ENCODE measurements around the gene DNLZ. TPM values are rescaled to one million over a fixed set of nuclear protein-coding genes. Genes with fewer than 3 reads are reported as not detected.

The DNLZ gene
- 5.0 and 10.4 TPM in 2 replicates for total RNA-seq (ENCODE audit: low replicate concordance)

GRCh38 chr9:136363106-136363948, at the start of gene DNLZ:
TSS of gene DNLZ (minus strand) at chr9:136363744. CDS start at chr9:136363714, 30 bp downstream.

DNA sequence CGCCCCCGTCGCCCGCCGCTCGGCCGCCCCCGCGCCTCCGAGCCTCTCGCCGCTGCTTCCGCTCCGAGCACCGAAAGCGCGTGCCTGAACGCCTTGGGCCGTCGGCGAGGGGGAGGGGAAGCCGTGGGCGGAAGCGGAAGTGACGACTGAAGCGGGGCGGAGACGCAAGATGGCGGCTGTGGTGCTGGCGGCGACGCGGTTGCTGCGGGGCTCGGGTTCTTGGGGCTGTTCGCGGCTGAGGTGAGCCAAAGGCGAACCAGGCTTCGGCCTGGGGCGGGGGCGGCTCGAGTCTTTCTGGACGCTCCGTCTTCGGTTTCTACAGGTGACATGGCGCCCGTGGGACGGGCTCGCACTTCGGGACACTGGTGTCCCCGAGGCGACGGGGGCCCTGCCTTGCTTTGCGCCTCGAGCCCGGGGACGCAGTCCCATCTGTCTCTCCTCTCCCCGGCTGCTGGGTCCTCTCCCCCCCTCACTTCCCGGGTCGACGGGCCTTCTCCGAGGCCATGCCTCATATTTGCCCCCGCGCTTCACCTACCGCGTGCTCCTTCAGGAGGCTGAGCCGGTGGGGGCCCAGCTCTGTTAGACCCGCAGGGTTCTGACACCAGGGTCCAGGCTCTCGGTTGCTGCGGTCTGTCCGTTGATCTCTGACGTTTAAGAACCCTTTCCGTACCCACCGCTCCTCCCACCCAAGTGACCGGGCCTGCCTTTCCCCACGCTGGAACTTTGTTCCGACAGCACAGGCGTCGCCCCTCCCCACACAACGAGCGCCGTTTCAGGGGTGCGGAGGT, 47.1 kb upstream of the DNLZ start, which contains the start of the genes ENTR1 and PMPCA:
Gene ENTR1 (minus strand): TSS at position 115 of the 788 bp plus-strand sequence. CDS start 217 bp downstream, outside the sequence.
Gene PMPCA (plus strand): TSS at position 159 of the 788 bp plus-strand sequence. CDS start 11 bp downstream, at position 170.

DNA sequence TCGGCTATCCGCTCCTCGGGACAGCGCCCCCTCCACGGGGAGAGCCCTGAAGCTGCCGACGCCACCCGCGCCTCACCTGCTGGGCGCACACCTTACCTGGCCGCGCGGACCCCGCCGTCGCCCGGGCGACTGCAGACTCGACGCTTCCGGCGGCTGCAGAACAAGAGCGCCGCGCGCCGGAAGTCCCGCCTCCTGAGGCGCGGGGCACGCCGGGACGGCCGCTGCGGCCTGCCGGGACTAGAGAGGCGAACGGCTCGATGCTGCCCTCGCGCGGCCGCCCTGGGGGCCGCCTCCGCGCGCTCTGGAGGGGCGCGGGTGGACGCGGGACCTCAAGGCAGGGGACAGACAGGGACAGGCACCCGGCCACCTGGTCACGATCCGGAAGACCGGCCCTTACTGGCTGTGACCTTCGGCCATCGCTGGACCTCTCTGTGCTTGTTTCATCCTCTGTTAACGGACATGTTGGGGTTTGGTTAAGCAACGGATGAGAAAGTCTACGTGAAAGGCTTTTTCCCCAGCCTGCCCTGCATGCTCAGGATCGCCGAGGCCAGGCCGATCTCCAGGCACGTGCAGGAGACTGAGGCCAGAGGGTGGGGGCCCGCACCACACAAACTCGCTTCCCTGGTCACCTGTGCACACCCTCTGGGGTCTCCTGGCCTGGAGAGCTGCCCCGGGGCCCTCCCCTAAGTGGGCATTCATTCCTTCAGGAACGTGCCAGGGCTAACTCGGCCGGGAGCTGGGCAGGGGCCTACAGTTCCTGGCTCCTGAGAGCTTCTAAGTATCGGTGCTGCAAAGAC, 36.7 kb upstream of the DNLZ start, which contains the start of gene SNAPC4:
Gene SNAPC4 (minus strand): TSS at position 133 of the 797 bp plus-strand sequence. CDS start 1,742 bp downstream, outside the sequence.

GRCh38 chr9:136373300-136374182, 10.0 kb upstream of the DNLZ start, which contains the start of gene CARD9:
TSS of gene CARD9 (minus strand) at chr9:136373669. CDS start at chr9:136372078, 1,591 bp downstream.

DNA sequence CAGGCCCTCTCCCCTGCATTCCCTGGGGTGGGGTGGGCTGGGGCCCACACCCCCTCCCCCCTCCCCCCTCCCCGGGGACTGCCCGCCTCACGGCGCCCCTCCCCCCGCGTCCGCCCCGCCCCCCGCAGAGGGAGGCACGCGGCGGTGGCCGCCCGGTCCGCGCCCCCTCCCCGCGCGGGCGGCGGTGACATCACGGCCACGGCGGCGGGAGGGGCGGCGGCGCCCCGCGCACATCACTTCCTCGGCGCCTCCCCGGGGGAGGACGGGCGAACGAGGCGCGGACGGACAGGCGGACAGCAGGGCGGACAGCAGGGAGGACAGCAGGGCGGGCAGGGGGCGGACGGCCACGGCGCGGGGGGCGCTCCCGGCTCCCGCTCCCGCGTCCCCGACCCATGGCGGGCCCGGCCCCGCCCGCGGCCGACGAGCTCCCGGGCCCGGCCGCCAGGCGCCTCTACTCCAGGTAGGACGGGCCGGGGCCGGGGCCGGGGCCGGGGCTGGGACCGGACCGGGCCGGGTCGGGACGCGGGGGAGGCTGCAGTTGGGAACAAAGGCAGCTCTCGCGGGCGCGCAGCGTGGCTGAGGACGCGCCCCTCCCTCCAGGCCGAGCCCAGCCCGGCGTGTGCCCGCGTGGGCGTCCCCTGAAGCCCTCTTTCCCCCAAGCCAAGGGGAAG, 36.1 kb downstream of the DNLZ start, which contains the start of gene GPSM1:
Gene GPSM1 (plus strand): TSS at position 236 of the 671 bp plus-strand sequence. CDS start 157 bp downstream, at position 393.

Other genes starting within 250 kb of the DNLZ start
- 32.2 and 39.1 TPM in 2 replicates for gene TMEM250, start 244.9 kb downstream of the DNLZ start, total RNA-seq (ENCODE audit: low replicate concordance)
- not detected in 2 replicates for gene LHX3, start 158.6 kb downstream of the DNLZ start, total RNA-seq (ENCODE audit: low replicate concordance)
- gene QSOX2, start 117.9 kb downstream of the DNLZ start, total RNA-seq (ENCODE audit: low replicate concordance): 3.3 and 7.9 TPM in 2 replicates
- under 0.01 TPM in 1 of 2 replicates, not detected in the other for gene CCDC187, start 59.6 kb downstream of the DNLZ start, total RNA-seq (ENCODE audit: low replicate concordance)
- 33.7 and 35.2 TPM in 2 replicates for gene GPSM1, start 36.2 kb downstream of the DNLZ start, total RNA-seq (ENCODE audit: low replicate concordance)
- gene CARD9, start 9.9 kb upstream of the DNLZ start, total RNA-seq (ENCODE audit: low replicate concordance): 0.53 and 0.59 TPM in 2 replicates
- 2.7 and 4.9 TPM in 2 replicates for gene SNAPC4, start 36.4 kb upstream of the DNLZ start, total RNA-seq (ENCODE audit: low replicate concordance)
- gene ENTR1, start 46.9 kb upstream of the DNLZ start, total RNA-seq (ENCODE audit: low replicate concordance): 17.3 and 28.6 TPM in 2 replicates
- gene PMPCA, start 46.9 kb upstream of the DNLZ start, total RNA-seq (ENCODE audit: low replicate concordance): 29.3 and 46.5 TPM in 2 replicates
- 2.9 and 3.8 TPM in 2 replicates for gene INPP5E, start 76.1 kb upstream of the DNLZ start, total RNA-seq (ENCODE audit: low replicate concordance)
- 7.0 and 17.8 TPM in 2 replicates for gene SEC16A, start 119.3 kb upstream of the DNLZ start, total RNA-seq (ENCODE audit: low replicate concordance)
- gene NOTCH1, start 182.3 kb upstream of the DNLZ start, total RNA-seq (ENCODE audit: low replicate concordance): 11.8 and 12.8 TPM in 2 replicates

Measured in smooth muscle cell of the coronary artery (primary cell).